CD4-positive, alpha-beta T cell treated with Interleukin-15 for 1 hour (primary cell): Measurements from ENCODE around the gene FAM209B.
"Not testable (repeated sequence)": the region's sequence is repeated elsewhere in the genome, so short reads cannot be mapped to it uniquely, and the experiment has no call there.

Experiments
- DNase-seq: peaks from one replicate; pipeline ENCODE4 v3.0.0-alpha.2; 2020

Gene FAM209B

GRCh38 chr20:56532946-56533345 lies at the start of gene FAM209B:
Gene FAM209B, plus strand, starts transcription at chr20:56533246. Its CDS starts 96 bp downstream, at chr20:56533342.
- DNase-seq = not testable (repeated sequence)

GRCh38 chr20:56483970-56484369 lies 49.1 kb upstream of the FAM209B start:
- DNase-seq = peak; percentile 36

- no peak for DNase-seq
Observed at GRCh38 chr20:56487216-56487615, 45.8 kb upstream of the FAM209B start.

- DNase-seq = no peak
Observed at GRCh38 chr20:56488566-56488965, 44.5 kb upstream of the FAM209B start.

GRCh38 chr20:56501116-56501515 lies 31.9 kb upstream of the FAM209B start:
- no peak for DNase-seq

GRCh38 chr20:56503916-56504315 lies 29.1 kb upstream of the FAM209B start:
- DNase-seq = no peak

GRCh38 chr20:56504373-56505005 lies 28.6 kb upstream of the FAM209B start:
- DNase-seq = no peak

GRCh38 chr20:56506103-56506502 lies 26.9 kb upstream of the FAM209B start:
- DNase-seq = no peak

GRCh38 chr20:56511926-56512325 lies 21.1 kb upstream of the FAM209B start:
- DNase-seq = no peak

GRCh38 chr20:56513161-56514150 lies 19.6 kb upstream of the FAM209B start:
- no peak for DNase-seq

GRCh38 chr20:56516631-56517030 lies 16.4 kb upstream of the FAM209B start:
- no peak for DNase-seq

- DNase-seq = no peak
Observed at GRCh38 chr20:56517211-56517610, 15.8 kb upstream of the FAM209B start.

GRCh38 chr20:56517641-56518040 lies 15.4 kb upstream of the FAM209B start:
- no peak for DNase-seq

GRCh38 chr20:56518126-56518525 lies 14.9 kb upstream of the FAM209B start:
- DNase-seq = no peak

GRCh38 chr20:56518721-56519398 lies 14.2 kb upstream of the FAM209B start:
- DNase-seq = no peak

GRCh38 chr20:56519551-56519950 lies 13.5 kb upstream of the FAM209B start:
- no peak for DNase-seq

- DNase-seq = no peak
Observed at GRCh38 chr20:56520180-56520579, 12.9 kb upstream of the FAM209B start.

GRCh38 chr20:56520746-56521354 lies 12.2 kb upstream of the FAM209B start:
- DNase-seq = not testable (repeated sequence)

- DNase-seq = no peak
Observed at GRCh38 chr20:56522311-56522710, 10.7 kb upstream of the FAM209B start.

GRCh38 chr20:56524444-56524843 lies 8.6 kb upstream of the FAM209B start, which contains the start of gene FAM209A:
Gene FAM209A, plus strand, starts transcription at chr20:56524744. Its CDS starts 65 bp downstream, at chr20:56524809.
- DNase-seq = not testable (repeated sequence)

- no peak for DNase-seq
Observed at GRCh38 chr20:56527521-56527920, 5.5 kb upstream of the FAM209B start.

- no peak for DNase-seq
Observed at GRCh38 chr20:56537997-56538396, 5.0 kb downstream of the FAM209B start.

- DNase-seq = no peak
Observed at GRCh38 chr20:56540415-56540814, 7.4 kb downstream of the FAM209B start.
